KBM-7 (cell line): ENCODE results near the gene POLR3G.

Experiments used
- DNase-seq: peaks from one replicate; pipeline ENCODE4 v3.0.0-alpha.2; 2015
- in situ Hi-C: fragments of 300-500 bp; cut with MboI; formaldehyde crosslinking; loops from 2 replicates; pipeline ENCODE4 v1.14.3; 2020; ENCODE audit warnings: low sequenced_read_pairs, low pct_unique_long_range_greater_than_20kb, mixed read lengths

The POLR3G gene, protein sequence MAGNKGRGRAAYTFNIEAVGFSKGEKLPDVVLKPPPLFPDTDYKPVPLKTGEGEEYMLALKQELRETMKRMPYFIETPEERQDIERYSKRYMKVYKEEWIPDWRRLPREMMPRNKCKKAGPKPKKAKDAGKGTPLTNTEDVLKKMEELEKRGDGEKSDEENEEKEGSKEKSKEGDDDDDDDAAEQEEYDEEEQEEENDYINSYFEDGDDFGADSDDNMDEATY

DNA sequence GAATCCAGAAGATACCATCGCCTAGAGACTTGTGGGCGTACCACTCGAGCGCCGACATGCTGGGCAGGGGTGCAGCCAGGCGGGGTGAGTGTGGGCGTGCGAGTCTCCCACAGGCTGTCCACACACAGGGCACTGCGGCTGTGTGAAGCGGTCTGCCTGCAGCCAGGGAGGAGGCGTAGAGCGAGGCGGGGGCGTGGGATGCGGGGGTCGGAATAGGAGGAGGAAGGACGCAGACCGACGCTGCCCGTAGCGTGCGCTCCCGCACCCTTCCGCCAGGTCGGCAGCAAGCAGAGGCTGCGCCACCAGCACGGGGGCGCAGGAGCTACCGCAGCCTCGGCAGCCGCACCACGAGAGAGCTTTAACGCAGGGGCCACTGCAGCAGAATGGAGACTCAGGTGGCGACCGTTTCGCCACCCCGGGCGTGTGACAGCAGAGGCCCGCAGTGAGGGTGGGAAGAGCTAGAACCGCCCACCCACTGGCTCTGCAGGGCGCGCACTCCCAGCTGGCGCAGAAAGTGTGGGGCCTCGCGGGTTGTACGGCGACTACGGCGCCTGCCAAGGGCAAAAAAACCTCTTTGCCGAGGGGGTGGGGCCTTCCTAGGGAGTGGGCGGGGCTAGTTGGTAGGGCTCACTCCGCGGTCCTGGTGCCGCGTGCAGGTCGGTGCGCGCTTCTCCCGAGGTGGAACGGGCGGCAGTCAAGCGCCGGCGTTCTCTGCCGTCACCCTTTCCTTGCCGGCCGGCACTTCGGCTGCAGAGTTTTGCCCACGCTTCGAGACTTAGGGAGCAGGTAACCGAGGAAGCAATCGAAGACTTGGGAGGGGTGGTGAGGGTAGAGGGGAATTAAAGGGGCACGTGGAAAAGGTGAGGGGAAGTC is at the start of gene POLR3G, which contains the start of gene MBLAC2:
TSS of gene POLR3G (plus strand) at position 630 of the 873 bp plus-strand sequence. CDS start 10,704 bp downstream, outside the sequence.
TSS of gene MBLAC2 (minus strand) at position 537 of the 873 bp plus-strand sequence. CDS start at position 58, 479 bp downstream.
- DNase-seq: peak; percentile 94
- in situ Hi-C loops: no loop called here

DNA sequence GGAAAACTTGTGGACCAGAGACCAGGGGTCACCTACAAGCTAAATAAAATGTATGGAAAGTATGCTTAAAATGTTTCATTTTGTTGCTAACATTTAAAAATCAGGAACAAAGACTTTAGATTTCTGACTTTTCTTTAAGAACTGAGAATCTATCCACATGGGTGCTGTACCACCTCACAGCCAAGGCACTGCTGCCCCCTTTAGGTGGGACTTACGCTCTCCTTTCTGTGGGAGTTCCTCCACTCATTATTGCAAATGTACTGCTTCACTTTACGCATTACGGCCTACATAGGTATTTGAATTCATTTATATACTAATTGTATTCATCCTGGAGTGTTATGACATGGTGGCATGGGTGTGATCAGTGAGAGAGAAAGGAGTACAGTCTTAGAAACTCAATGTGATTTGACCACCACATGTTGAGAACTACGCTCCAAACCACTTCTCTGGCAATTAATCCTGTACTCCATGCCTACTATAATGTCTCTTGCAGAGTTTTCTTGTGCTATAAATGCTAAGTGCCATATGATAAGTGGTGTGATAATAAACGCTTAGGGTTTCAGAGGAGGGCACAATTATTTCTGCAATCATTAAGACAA is 40.4 kb upstream of the POLR3G start:
- in situ Hi-C loops: no loop called here

DNA sequence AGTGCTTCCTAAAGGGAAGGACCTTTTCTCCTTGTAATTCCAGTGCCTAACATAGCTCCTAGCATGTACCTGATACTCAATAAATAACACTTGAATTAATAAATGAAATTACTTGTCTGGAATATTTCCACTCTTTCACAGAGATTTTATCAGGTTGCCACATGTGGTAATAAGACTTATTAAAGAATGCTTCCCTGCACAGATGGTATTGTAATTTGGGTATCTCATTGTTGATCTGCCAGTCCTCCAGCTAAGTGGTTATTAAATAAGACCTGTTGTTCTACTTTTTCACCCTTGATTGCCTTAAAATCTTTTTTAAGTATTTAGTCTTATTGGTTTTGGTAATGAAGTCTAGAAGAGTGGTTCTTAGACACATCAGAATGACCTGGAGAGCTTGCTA is 37.0 kb upstream of the POLR3G start:
- in situ Hi-C loops: no loop called here
- DNase-seq: no peak

More for the DNA sequence above, 40.4 kb upstream of the POLR3G start:
- DNase-seq: peak; percentile 57

DNA sequence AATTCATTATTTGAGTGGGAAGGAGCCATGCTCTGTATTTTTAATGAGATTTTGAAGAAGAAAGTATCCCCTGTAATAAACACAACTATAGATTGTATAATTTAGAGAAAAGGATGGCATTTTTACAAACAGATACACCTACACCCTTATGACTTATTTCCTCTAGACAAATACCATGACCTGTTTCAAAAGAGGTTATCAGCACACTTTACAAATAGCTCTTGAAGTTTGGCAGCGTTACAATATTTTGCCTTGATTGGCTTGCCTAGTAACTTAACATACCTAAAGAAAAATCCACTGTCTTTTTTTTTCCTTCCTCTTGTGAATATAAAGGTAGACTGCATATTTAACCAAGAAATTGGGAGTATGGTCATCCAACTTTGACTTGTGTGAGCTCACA is 36.6 kb upstream of the POLR3G start:
- no peak for DNase-seq

DNA sequence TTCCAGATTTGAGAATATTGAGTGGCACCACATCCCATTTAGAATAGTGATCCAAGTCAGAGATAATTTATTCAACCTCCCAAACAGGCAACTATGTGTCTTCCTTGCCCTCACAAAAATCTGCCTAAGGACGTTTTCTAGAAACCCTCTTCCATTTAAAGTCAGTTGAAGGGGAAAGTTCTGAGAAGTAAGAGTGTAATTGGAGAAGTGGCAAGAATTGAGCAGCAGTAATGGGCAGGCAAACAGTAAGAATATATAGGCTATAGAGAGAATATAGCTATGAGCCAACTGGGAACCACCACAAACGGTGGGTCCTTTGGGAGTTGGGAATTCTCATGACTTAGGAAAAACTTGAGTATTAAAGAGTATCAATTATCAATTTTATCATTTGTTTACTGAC is 34.0 kb upstream of the POLR3G start:
- no peak for DNase-seq
- in situ Hi-C loops: no loop called here

More for the DNA sequence above, 36.6 kb upstream of the POLR3G start:
- in situ Hi-C loops: no loop called here

DNA sequence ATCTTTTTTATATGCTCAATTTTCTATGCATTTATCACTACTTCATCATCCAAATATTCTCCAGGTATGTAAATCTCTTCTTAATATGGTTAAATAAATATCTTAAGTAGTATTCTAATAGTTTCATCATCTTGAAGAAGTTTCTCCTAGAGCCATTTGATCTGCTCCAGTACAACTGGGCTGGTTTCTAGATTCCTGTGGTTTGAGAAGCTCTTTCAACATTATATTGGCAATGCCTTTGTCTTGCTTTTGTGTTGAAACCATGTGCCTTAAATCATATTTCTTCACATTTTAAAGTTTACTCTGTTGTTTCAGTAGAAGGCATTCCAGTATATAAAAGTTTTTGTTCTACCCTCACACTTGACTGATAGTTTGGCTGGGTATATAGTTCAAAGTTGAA is 27.7 kb upstream of the POLR3G start:
- in situ Hi-C loops: no loop called here
- no peak for DNase-seq

DNA sequence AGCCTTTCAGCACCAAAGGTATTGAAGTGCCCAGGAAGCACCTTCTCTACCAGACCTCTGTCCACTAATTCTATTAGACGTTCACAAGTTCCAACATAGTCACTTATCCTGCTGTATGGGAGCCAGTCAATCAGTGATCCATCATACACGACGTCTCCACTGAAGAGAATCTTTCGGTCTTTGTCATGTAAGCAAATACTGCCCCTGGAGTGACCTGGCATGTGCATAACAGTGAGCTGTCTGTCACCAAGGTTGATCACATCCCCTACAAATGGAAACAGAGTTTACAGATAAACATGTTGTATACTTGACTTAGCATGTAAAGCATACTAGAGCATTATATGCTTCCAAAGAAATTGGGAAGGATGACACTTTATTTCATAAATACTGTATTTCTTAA is 13.4 kb upstream of the POLR3G start:
- DNase-seq: no peak
- in situ Hi-C loops: no loop called here

DNA sequence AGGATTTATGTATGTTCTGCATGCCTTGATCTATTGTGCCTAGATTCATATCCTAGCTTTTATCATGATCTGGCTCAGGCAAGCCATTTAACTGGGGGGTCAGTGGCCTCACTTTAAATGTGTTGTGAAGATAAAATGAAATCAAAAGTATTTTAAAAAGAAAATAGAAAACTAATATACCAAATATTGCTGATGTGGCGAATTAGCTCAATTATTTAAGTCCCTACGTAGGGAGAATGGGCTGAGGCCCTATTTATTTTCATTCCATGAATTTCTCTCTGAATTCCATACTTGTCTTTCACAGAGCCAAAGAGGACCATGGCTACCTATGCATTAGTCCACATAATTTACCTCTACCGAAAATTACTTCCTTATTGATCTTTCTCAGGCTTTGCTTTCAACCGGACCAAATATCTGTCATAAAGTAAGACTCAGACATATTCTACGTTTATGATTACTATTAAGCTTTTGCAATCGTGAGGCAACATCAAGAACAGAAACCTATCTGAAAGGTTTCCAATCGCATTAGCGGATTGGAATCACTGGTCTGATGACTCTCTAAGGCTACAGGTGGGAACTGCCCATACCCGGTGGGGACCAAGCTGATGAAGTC is 1.8 kb upstream of the POLR3G start:
- in situ Hi-C loops: no loop called here
- DNase-seq: no peak

DNA sequence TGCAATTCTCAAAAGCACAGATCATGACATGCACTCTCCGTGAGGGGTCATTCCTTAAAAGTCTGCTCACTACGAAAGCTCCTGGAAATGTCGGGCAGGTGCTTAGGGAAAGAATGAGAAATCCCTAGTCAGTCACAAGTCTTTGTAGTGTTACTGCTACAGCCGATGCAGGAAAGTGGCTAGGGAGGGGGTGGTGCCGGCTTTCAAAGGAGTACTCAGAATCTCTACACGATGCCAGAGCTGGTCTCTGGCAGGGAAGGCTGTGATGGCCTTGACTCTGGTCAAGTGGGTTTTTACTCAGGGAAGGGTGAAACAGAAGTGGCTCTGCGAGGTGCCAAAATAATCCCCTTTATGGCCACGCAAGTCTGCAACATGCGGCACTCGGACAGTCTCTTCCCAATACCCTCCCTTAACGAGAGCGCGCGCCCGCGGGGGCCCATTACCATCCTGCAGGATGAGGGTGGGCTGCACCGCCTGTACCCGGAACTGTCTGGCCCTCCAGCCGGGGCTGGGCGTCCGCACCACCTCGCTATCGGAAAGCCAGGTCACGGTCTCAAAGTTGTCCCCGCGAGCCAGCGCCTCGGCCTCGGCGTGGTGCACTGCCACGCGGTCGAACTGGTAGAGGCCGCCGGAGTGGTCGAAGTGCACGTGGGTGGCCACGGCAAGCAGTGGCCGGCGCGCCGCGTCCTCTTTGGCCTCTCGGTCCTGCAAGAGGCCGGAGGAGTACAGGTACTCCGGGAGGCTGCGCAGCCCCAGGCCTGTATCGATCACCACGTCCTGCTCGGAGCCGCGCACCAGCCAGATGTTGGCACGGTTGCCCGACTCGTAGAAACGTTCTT is 1.0 kb upstream of the POLR3G start:
- peak; percentile 61 for DNase-seq
- in situ Hi-C loops: no loop called here

DNA sequence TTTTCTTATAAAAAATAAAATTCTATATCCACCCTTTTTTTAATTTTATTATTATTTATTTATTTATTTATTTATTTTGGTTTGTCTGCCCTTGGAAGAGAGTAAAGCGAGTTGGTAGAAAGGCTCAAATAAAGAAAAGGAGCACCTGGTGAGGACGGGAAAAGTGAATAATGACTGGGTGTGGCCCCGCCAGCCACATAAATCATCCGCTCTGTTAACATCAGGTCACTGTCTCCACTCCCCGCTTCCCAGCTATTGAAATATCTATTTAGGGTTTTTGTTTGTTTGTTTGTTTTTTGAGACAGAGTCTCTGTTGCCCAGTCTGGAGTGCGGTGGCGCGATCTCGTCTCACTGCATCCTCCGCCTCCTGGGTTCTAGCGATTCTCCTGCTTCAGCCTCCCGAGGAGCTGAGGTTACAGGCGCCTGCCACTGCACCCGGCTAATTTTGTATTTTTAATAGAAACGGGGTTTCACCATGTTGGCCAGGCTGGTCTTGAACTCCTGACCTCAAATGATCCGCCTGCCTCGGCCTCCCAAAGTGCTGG is 844 bp downstream of the POLR3G start:
- in situ Hi-C loops: no loop called here
- no peak for DNase-seq

DNA sequence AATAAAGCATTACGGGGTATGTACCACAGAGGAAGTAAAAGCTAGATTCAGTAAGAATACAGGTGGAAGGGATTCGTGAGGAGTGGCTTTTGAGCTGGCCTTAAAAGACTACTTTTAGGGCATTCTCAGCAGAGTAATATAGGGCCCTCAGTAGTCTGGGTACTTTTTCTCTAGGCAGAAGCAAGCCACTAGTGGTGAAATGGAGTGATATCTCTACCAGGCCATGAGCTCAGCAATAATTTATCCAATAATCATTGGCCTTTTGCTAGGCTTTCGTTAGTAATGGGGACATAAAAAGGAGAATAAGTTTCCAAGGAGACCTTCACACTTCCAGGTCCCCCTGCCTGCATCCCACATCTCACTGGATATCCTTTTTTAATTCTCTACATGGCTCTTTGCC is 1.7 kb downstream of the POLR3G start:
- no peak for DNase-seq
- in situ Hi-C loops: no loop called here

DNA sequence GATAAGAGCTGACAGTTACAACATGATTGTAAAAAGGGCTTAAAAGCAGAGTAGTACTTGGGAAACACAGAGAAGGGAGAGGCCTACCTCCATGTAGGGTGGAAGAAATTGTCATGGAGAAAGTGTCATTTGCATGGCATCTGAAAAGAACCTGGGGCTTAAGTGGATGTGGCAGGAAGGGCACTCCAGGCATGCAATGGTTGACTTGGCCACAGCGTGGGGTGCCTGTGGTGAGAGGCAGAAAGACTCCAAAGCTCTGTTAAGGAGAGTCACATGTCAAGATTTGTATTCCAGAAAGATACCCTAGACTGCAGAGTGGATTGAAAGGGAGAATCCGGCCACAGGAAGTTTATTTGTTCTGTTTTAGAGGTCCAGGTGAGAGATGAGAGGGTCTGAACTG is 2.4 kb downstream of the POLR3G start:
- DNase-seq: peak; percentile 18
- in situ Hi-C loops: no loop called here

DNA sequence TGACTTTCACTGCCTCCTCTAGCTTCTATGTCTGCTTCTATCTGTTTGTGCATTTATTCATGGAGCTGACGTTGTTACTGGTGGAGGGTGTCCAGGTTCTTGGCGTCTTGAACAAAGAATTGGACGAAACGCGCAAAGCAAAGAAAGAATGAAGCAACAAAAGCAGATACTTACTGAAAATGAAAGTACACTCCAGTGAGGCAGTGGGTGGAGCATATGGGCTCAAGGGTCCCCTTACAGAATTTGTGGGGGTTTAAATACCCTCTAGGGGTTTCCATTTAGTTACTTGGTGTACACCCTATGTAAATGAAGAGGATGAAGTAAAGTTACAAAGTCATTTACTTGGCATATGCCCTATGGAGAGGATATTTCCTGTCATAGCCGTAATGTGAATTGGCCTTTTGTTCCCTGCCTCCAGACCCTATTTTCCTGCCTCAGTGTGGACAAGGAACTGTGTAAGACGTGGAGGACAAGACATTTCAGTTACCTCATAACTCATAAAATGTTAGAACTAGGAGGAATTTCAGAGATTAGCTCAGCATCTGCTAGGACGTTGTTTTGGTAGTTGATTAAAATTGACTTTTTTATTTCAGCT is 3.1 kb downstream of the POLR3G start:
- no peak for DNase-seq
- in situ Hi-C loops: no loop called here

DNA sequence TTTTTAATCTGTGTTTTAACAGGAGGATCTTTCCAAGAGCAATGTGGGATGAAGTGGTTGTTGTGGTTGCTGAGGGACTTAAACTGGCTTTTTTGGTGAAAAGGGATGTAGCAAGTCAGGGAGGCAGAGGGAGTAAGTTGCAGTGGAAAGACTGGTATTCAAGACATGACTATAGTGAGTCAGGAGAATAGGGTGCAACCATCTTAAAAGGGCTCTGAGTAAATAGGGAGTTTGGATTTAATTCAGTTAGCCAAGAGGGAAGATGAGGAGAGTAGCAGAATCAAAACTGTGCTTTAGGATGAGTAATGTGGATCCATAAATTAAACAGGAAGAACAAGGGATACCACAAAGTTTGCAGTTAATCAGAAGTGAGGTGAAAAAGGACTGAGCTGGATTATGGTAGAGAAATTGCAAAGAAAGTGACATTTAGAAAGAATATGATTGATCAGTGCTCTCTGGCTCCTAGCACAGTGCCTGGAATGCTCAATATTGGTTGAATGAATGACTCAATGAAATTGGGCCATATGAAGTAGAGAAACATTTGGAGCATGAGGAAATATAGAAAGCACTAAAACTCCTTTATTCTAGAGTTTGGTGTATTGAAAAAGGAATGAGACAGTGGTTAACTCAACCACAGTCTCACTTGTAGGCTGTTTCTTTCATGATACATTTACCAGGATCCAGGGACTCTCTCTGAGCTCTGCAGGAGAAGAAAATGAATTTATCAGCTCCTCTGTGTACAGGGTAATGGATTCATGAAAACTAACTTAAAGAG is 5.1 kb downstream of the POLR3G start:
- no peak for DNase-seq
- in situ Hi-C loops: no loop called here

DNA sequence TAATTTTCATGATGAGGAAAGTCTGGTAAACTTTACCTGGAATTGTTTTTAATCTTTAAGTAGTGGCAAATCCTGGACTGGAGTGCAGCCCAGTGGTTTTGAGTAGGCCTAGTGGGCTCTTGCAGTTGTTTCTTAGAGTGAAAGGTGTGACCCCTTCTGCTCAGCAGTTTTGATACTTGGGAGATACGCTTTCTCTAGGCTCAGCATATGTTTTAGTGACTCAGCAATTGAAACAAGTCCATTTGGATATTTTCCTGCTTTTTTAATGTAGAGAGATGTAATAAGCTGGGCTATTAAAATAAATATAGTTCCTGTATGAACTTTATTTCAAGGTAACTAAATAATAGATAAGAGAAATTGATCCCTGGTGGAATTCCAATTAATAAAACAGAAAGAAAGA is 6.0 kb downstream of the POLR3G start:
- DNase-seq: no peak
- in situ Hi-C loops: no loop called here

DNA sequence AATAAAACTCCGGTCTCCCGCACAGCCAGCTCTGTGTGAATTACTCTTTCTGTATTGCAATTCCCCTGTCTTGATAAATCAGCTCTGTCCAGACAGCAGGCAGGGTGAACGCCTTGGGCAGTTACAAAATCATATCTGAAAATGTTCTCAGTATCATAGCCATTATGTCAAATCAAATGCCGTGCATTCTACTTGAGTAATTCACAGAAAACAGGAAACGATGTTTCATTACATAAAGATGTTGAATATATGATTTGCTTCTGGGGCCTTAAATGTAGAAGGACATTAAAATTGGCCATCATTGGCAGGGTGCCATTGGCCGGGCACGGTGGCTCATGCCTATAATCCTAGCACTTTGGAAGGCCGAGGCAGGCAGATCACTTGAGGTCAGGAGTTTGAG is 8.5 kb downstream of the POLR3G start:
- DNase-seq: no peak
- in situ Hi-C loops: no loop called here

DNA sequence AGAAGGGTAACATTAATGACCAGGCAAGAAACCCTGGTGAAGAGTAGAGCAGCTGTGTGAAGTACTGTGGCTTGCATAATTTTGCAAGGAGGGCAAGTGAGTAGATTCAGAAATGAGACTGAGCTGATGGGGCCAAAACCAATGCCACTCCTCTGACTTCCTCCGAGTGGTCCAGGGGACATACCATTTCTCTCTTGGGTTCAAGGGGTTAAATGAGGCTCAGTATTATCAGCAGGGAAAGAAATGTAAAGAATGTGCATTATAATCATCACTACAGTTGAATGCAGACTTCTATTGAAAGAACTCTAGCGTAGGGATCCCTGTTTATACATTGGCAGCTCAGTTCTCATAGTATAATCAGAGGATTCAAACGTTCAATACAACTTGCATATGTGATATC is 9.9 kb downstream of the POLR3G start:
- no peak for DNase-seq
- in situ Hi-C loops: no loop called here

DNA sequence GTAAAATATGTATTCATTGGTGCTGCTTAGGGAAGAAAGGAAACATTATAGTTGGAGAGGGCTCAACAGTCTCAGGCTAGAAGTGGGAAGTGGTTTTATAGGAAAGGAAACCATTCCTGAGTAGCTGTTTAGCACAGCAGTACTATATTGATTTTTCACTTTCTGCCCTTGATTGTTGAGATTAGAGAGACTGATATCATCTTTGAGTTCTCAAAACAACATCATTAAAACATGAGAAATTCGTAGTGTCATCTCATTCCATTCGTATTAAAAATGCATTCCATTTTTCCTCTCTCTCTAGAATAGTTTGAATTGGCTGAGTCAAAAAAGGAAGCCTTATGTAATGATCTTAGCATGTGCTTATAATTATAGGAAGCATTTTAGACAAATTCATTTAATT is 14.1 kb downstream of the POLR3G start:
- in situ Hi-C loops: no loop called here
- peak; percentile 46 for DNase-seq
